Activated CD4-positive, alpha-beta T cell treated with anti-CD3 and anti-CD28 coated beads, Interleukin-2, amount 10 ng/mL, durations not matched to agents 24 days and 14 days (primary cell): ENCODE measurements around the gene ST3GAL3. TPM values are rescaled to one million over a fixed set of nuclear protein-coding genes. Genes with fewer than 3 reads are reported as not detected.

Experiments used
- DNase-seq: peaks from one replicate; pipeline ENCODE4 v3.0.0; 2022
- H3K27ac Mint-ChIP-seq: one replicate; pipeline ENCODE4 v1.8.0; 2022; ENCODE audit warnings: mild to moderate bottlenecking, mixed read lengths
- H3K27me3 Mint-ChIP-seq: one replicate; pipeline ENCODE4 v1.8.0; 2022; ENCODE audit warnings: mixed read lengths
- H3K36me3 Mint-ChIP-seq: one replicate; pipeline ENCODE4 v1.8.0; 2022; ENCODE audit warnings: low read depth, mild to moderate bottlenecking, mixed read lengths
- H3K4me1 Mint-ChIP-seq: one replicate; pipeline ENCODE4 v1.8.0; 2021; ENCODE audit warnings: mixed read lengths
- H3K4me3 Mint-ChIP-seq: one replicate; pipeline ENCODE4 v1.8.0; 2022; ENCODE audit warnings: mild to moderate bottlenecking, moderate library complexity, mixed read lengths
- H3K9me3 Mint-ChIP-seq: one replicate; pipeline ENCODE4 v1.8.0; 2021; ENCODE audit warnings: mixed read lengths
- intact Hi-C: fragments of 100-400 bp; cut with micrococcal nuclease; formaldehyde crosslinking; loops from one replicate; pipeline ENCODE4 v1.15.1; 2023
- total RNA-seq: library from RNA; stranded (reverse); gene quantifications from 2 replicates; pipeline ENCODE4 v1.2.3, GENCODE V29; 2022

ST3GAL3 gene
- total RNA-seq, 1 donor from 2014 or later: 18.1 TPM

GRCh38 chr1:43919906-43920305, 212.6 kb downstream of the ST3GAL3 start:
- Mint-ChIP-seq H3K36me3 (peaks cover 2% of the 10 kb centered on the region), H3K4me3 (no peak overlapping the region), H3K27ac (no peak overlapping the region), H3K4me1 (peaks cover 11% of the 10 kb centered on the region), H3K27me3 (no peaks in the 10 kb centered on the region), H3K9me3 (no peaks in the 10 kb centered on the region)
- no peak for DNase-seq
- intact Hi-C loops: no loop called here

GRCh38 chr1:43921022-43921421, 213.7 kb downstream of the ST3GAL3 start:
- Mint-ChIP-seq H3K9me3 (no peaks in the 10 kb centered on the region), H3K4me3 (no peak overlapping the region), H3K36me3 (peaks cover 2% of the 10 kb centered on the region), H3K27ac (no peak overlapping the region), H3K27me3 (no peaks in the 10 kb centered on the region), H3K4me1 (peaks cover 11% of the 10 kb centered on the region)
- intact Hi-C loops: no loop called here
- no peak for DNase-seq

- Mint-ChIP-seq H3K27me3 (no peaks in the 10 kb centered on the region), H3K36me3 (peaks cover 2% of the 10 kb centered on the region), H3K4me1 (peaks cover 8% of the 10 kb centered on the region), H3K4me3 (no peak overlapping the region), H3K27ac (no peak overlapping the region), H3K9me3 (no peaks in the 10 kb centered on the region)
- DNase-seq: no peak
- intact Hi-C loops: no loop called here
These were observed 217.2 kb downstream of the ST3GAL3 start for GRCh38 chr1:43924516-43924915.

- Mint-ChIP-seq H3K4me3 (no peak overlapping the region), H3K9me3 (no peaks in the 10 kb centered on the region), H3K27me3 (no peaks in the 10 kb centered on the region), H3K36me3 (peaks cover 2% of the 10 kb centered on the region), H3K4me1 (peaks cover 4% of the 10 kb centered on the region), H3K27ac (no peak overlapping the region)
- DNase-seq: no peak
- intact Hi-C loops: no loop called here
These were observed 218.5 kb downstream of the ST3GAL3 start for GRCh38 chr1:43925846-43926245.

GRCh38 chr1:43930168-43930948, 223.0 kb downstream of the ST3GAL3 start:
- Mint-ChIP-seq H3K9me3 (no peaks in the 10 kb centered on the region), H3K27ac (no peak overlapping the region), H3K27me3 (peaks cover 6% of the 10 kb centered on the region), H3K36me3 (no peaks in the 10 kb centered on the region), H3K4me3 (no peak overlapping the region), H3K4me1 (peaks cover 9% of the 10 kb centered on the region)
- intact Hi-C loops: loop anchor here (5.0 kb wide), 2 partner anchors 223 to 403 kb away; partner anchors contain the start of gene ST3GAL3
- no peak for DNase-seq

GRCh38 chr1:43930949-43931275, 223.6 kb downstream of the ST3GAL3 start:
- no peaks in the 10 kb centered on the region for H3K9me3 Mint-ChIP-seq
- intact Hi-C loops: loop anchor here (5.0 kb wide), 2 partner anchors 224 to 404 kb away; partner anchors contain the start of gene ST3GAL3
- H3K27me3 Mint-ChIP-seq: peaks cover 9% of the 10 kb centered on the region
- peaks cover 9% of the 10 kb centered on the region for H3K4me1 Mint-ChIP-seq
- DNase-seq: no peak
- no peak overlapping the region for H3K4me3 Mint-ChIP-seq
- no peak overlapping the region for H3K27ac Mint-ChIP-seq
- H3K36me3 Mint-ChIP-seq: no peaks in the 10 kb centered on the region

GRCh38 chr1:43931711-43932660, 224.7 kb downstream of the ST3GAL3 start:
- peaks cover 9% of the 10 kb centered on the region for H3K27me3 Mint-ChIP-seq

GRCh38 chr1:43932786-43933385, 225.6 kb downstream of the ST3GAL3 start:
- peak overlapping the region; percentile 5 for H3K4me3 Mint-ChIP-seq
- peak overlapping the region; percentile 34 for H3K27ac Mint-ChIP-seq
- H3K36me3 Mint-ChIP-seq: no peaks in the 10 kb centered on the region
- peaks cover 11% of the 10 kb centered on the region for H3K4me1 Mint-ChIP-seq
- intact Hi-C loops: loop anchor here (5.0 kb wide), 2 partner anchors 226 to 406 kb away; partner anchors contain the start of gene ST3GAL3
- H3K9me3 Mint-ChIP-seq: no peaks in the 10 kb centered on the region
- no peak for DNase-seq
- H3K27me3 Mint-ChIP-seq: peaks cover 9% of the 10 kb centered on the region

More at GRCh38 chr1:43931711-43932660, 224.7 kb downstream of the ST3GAL3 start:
- intact Hi-C loops: loop anchor here (5.0 kb wide), 2 partner anchors 225 to 405 kb away; partner anchors contain the start of gene ST3GAL3
- Mint-ChIP-seq H3K9me3 (no peaks in the 10 kb centered on the region), H3K27ac (no peak overlapping the region), H3K4me3 (no peak overlapping the region), H3K4me1 (peaks cover 11% of the 10 kb centered on the region), H3K36me3 (no peaks in the 10 kb centered on the region)
- DNase-seq: no peak

GRCh38 chr1:43933386-43934100, 226.2 kb downstream of the ST3GAL3 start, which contains the start of gene ARTN:
Gene ARTN (plus strand): TSS chr1:43933801. CDS start chr1:43935657, 1,856 bp downstream.
- Mint-ChIP-seq H3K4me3 (peak within 1 kb of the TSS; percentile 23), H3K27me3 (peaks cover 9% of the 10 kb centered on the region), H3K36me3 (peaks cover 2% of the 10 kb centered on the region), H3K9me3 (no peaks in the 10 kb centered on the region), H3K27ac (peak within 1 kb of the TSS; percentile 34), H3K4me1 (peaks cover 11% of the 10 kb centered on the region)
- no peak for DNase-seq
- intact Hi-C loops: loop anchor here (5.0 kb wide), 2 partner anchors 226 to 406 kb away; partner anchors contain the start of gene ST3GAL3

- Mint-ChIP-seq H3K4me1 (peaks cover 11% of the 10 kb centered on the region), H3K27ac (no peak overlapping the region), H3K27me3 (peaks cover 9% of the 10 kb centered on the region), H3K36me3 (peaks cover 2% of the 10 kb centered on the region), H3K9me3 (no peaks in the 10 kb centered on the region), H3K4me3 (peak overlapping the region; percentile 23)
- peak; percentile 87 for DNase-seq
- intact Hi-C loops: loop anchor here (5.0 kb wide), 2 partner anchors 227 to 407 kb away; partner anchors contain the start of gene ST3GAL3
These were observed 227.0 kb downstream of the ST3GAL3 start for GRCh38 chr1:43934101-43934985.

GRCh38 chr1:43934986-43935324, 227.6 kb downstream of the ST3GAL3 start:
- Mint-ChIP-seq H3K27me3 (peaks cover 9% of the 10 kb centered on the region), H3K27ac (no peak overlapping the region), H3K4me3 (no peak overlapping the region), H3K4me1 (peaks cover 8% of the 10 kb centered on the region), H3K36me3 (peaks cover 4% of the 10 kb centered on the region), H3K9me3 (no peaks in the 10 kb centered on the region)
- no peak for DNase-seq
- intact Hi-C loops: loop anchor here (1.0 to 5.0 kb wide), 3 partner anchors 172 to 408 kb away; partner anchors contain the start of gene ST3GAL3

- intact Hi-C loops: loop anchor here (1.0 kb wide), 1 partner anchor 173 kb away; no protein-coding TSS in a partner anchor
- peak overlapping the region; percentile 3 for H3K4me3 Mint-ChIP-seq
- peaks cover 9% of the 10 kb centered on the region for H3K27me3 Mint-ChIP-seq
- H3K27ac Mint-ChIP-seq: no peak overlapping the region
- H3K36me3 Mint-ChIP-seq: peaks cover 7% of the 10 kb centered on the region
- H3K9me3 Mint-ChIP-seq: no peaks in the 10 kb centered on the region
- no peak for DNase-seq
- H3K4me1 Mint-ChIP-seq: peaks cover 8% of the 10 kb centered on the region
These were observed 228.5 kb downstream of the ST3GAL3 start for GRCh38 chr1:43935711-43936427.
